ENCODE data around the gene CFL1. TPM values are rescaled to one million over a fixed set of nuclear protein-coding genes. Genes with fewer than 3 reads are reported as not detected.
"Not testable (repeated sequence)": the region's sequence is repeated elsewhere in the genome, so short reads cannot be mapped to it uniquely, and the experiment has no call there.

The CFL1 gene
- total RNA-seq, 5 donors from 2014 or later (not counting 1 experiment from before 2014, with no cell fraction given) = 584 to 761 (median 636) TPM

DNA sequence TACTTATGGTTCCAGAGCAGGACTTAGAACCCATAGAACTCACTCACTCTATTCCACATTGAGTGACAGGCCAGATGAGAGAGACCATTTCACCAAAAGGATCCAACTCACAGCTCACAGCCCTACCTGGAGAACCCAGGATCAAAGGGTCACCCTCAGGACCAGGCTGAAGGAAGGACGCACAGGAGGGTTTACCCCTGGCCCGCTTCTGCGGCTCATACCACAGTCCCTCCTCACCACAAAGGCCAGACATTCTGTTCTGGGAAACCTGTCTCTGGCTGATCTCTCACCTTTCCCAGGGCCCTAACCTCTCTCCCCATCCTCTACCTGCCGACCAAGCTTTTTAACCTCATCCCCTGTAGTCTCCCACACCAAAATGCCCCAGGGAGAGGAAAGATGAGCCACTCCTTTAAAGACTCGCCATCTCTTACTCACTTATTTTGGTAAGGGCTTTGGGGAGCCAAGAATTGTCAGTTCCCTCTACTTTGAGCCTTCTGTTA is 37.6 kb upstream of the CFL1 start:
- CTCF ChIA-PET = interaction anchor here in 1 of 2 donors (0.5 kb wide), 1 partner anchor 514 kb away, joined by 3 read pairs; no protein-coding TSS in a partner anchor
- WGBS (ENCODE audit: insufficient coverage) = 97% methylated on average over 3 of the region's 5 CpGs
- Histone ChIP-seq H3K27ac (ENCODE audit: low read length) (no peak overlapping the region), H3K4me1 (ENCODE audit: control insufficient read depth in 1 of 2, extremely low read depth in 1 of 2, insufficient read depth in 2 of 2, low read length in 2 of 2) (peaks cover 24 to 58% of the 10 kb centered on the region in 2 experiments), H3K4me3 (ENCODE audit: control insufficient read depth in 1 of 2, extremely low read depth in 1 of 2, low read length in 1 of 2) (no peak overlapping the region), H3K36me3 (ENCODE audit: control insufficient read depth in 2 of 2, extremely low read depth in 1 of 2, insufficient read depth in 1 of 2, low read length in 1 of 2) (no peaks in the 10 kb centered on the region), H3K27me3 (replicated peaks in 1 of 2; ENCODE audit: control insufficient read depth in 2 of 2, extremely low read depth in 1 of 2, insufficient read depth in 2 of 2, low read length in 1 of 2) (peaks cover 0 to 14% of the 10 kb centered on the region in 2 experiments), H3K9me3 (no peaks in the 10 kb centered on the region)
- Mint-ChIP-seq H3K9me3 (no peaks in the 10 kb centered on the region), H3K4me1 (peaks cover 27 to 44% (median 37%) of the 10 kb centered on the region in 3 donors), H3K27ac (peak overlapping the region; percentile 67 to 69), H3K4me3 (no peak overlapping the region), H3K36me3 (no peaks in the 10 kb centered on the region), H3K27me3 (peaks cover 0 to 3% of the 10 kb centered on the region in 2 donors)
- ATAC-seq (replicated peaks in 1 of 4) (no peak), DNase-seq (no peak)
- POLR2A ChIA-PET = no interaction called here

DNA sequence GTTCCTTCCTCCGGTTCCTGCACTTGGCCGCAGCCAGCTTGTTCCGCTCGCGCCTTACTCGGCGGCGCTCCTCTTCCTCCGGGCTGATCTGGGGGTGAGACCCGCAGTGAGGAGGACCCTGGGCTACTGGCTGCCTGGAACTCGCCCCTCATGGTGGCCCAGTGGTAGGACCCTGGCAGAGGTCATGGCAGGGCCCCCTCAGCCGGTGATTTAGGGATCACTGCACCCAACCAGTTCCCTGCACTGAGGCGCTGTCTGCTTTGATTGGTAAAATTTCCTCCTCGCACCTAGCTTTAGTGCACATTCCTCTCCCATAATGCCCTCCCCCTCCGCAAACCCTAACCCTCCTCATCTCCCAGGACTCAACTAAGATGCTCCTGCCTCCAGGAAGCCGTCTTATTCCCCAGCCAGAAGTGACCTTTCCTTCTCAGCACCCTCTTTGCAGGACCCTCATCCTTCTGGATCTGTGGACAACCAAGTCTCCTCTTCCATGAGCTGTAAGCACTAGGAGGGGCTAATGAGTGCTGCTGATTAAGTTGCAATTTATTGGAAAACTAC is 36.1 kb upstream of the CFL1 start:
- H3K9me3 Mint-ChIP-seq = no peaks in the 10 kb centered on the region
- H3K4me3 Mint-ChIP-seq = peak overlapping the region; percentile 67 to 94 (median 79)
- Histone ChIP-seq H3K4me1 (ENCODE audit: control insufficient read depth in 1 of 2, extremely low read depth in 1 of 2, insufficient read depth in 2 of 2, low read length in 2 of 2) (peaks cover 26 to 60% of the 10 kb centered on the region in 2 experiments), H3K4me3 (ENCODE audit: control insufficient read depth in 1 of 2, extremely low read depth in 1 of 2, low read length in 1 of 2) (peak overlapping the region; percentile 42 to 48), H3K36me3 (ENCODE audit: control insufficient read depth in 2 of 2, extremely low read depth in 1 of 2, insufficient read depth in 1 of 2, low read length in 1 of 2) (no peaks in the 10 kb centered on the region), H3K27me3 (replicated peaks in 1 of 2; ENCODE audit: control insufficient read depth in 2 of 2, extremely low read depth in 1 of 2, insufficient read depth in 2 of 2, low read length in 1 of 2) (peaks cover 0 to 5% of the 10 kb centered on the region in 2 experiments), H3K27ac (ENCODE audit: low read length) (peak overlapping the region; percentile 83), H3K9me3 (no peaks in the 10 kb centered on the region)
- peak overlapping the region; percentile 90 to 92 for H3K27ac Mint-ChIP-seq
- peaks cover 39 to 52% (median 50%) of the 10 kb centered on the region in 3 donors for H3K4me1 Mint-ChIP-seq
- H3K27me3 Mint-ChIP-seq = peaks cover 0 to 3% of the 10 kb centered on the region in 2 donors
- DNase-seq (peak in 4 of 35 experiments; percentile 19 to 58 (median 33)), ATAC-seq (replicated peaks in 1 of 4) (no peak)
- ChIA-PET POLR2A (interaction anchor here in 1 of 2 donors (1.3 kb wide), 1 partner anchor 24 kb away, joined by 3 read pairs; no protein-coding TSS in a partner anchor), CTCF (interaction anchor here (0.6 to 1.2 kb wide), 5 partner anchors 8 to 92 kb away, joined by 3 to 5 read pairs (median 4); partner anchors contain the start of gene MUS81 (in 1 of the 2))
- 3% methylated on average over 13 of the region's 16 CpGs for WGBS (ENCODE audit: insufficient coverage)
- H3K36me3 Mint-ChIP-seq = no peaks in the 10 kb centered on the region

DNA sequence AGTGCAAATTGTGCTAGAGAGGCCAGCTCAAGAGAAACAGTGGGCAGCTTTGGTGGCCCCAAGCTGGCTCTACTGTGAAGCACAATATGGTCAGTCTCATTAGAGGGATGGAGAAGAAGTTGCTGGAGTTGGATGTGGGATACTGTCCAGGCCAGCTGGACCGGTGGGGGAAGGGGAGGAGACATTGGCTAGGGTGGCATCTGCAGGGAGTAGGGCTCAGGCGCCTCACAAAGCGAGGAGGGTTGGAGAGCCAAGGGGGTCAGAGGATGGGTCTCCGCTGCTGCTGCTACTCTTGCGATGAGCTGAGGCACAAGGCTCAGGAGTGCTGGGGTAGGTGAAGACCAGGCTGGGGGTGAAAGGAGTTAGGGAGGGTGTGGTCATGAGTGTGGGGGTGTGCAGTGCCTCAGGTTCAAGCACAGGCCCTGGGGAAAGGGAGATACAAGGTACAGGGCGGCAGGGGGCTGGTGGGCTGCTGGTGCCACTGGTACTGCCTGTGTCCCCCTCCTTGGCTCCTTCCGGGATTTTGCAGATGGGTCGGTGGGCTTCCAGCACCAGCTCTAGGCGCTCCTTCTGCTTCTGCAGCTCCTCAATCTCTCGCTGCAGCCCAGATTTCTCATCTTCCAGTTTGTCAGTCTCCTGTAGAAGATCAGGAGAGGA is 34.8 kb upstream of the CFL1 start:
- POLR2A ChIA-PET = interaction anchor here (0.6 to 1.1 kb wide), 3 partner anchors 8 to 181 kb away, joined by 6 to 9 read pairs (median 8); no protein-coding TSS in a partner anchor

DNA sequence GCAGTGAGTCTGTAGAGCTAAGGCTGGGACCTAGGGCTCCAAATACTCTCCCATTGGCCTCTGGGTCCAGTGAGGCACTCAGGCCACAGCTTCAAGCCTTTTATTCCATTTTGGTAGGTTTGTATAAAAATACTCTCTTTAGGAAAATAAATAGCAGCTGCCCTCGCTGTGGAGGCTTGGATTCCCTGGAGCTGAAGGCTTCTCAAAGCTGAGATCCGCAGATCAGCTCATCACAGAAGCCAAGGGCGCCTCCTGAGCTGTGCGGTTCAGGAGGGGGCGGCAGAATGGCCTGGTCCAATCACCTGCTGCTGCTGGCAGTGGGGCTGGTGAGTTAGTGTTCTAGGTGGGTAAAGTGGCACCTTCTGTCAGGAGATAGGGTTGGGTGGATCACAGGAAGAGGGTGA is 34.2 kb upstream of the CFL1 start:
- H3K4me3 ChIP-seq (ENCODE audit: control insufficient read depth in 1 of 2, extremely low read depth in 1 of 2, low read length in 1 of 2) = peak overlapping the region; percentile 77 to 83
- H3K27me3 ChIP-seq (replicated peaks in 1 of 2; ENCODE audit: control insufficient read depth in 2 of 2, extremely low read depth in 1 of 2, insufficient read depth in 2 of 2, low read length in 1 of 2); H3K36me3 Mint-ChIP-seq; ATAC-seq (replicated peaks in 1 of 4); H3K36me3 ChIP-seq (ENCODE audit: control insufficient read depth in 2 of 2, extremely low read depth in 1 of 2, insufficient read depth in 1 of 2, low read length in 1 of 2); H3K9me3 ChIP-seq; H3K9me3 Mint-ChIP-seq; H3K27me3 Mint-ChIP-seq: not testable (repeated sequence)
- peak overlapping the region; percentile 79 to 94 (median 92) for H3K4me3 Mint-ChIP-seq
- peak overlapping the region; percentile 92 to 93 for H3K27ac Mint-ChIP-seq
- WGBS (ENCODE audit: insufficient coverage) = 35% methylated on average over 5 of the region's 5 CpGs
- H3K27ac ChIP-seq (ENCODE audit: low read length) = peak overlapping the region; percentile 83
- peaks cover 30 to 71% of the 10 kb centered on the region in 2 experiments for H3K4me1 ChIP-seq (ENCODE audit: control insufficient read depth in 1 of 2, extremely low read depth in 1 of 2, insufficient read depth in 2 of 2, low read length in 2 of 2)
- CTCF ChIA-PET = interaction anchor here in 1 of 2 donors (0.8 to 9.7 kb wide), 4 partner anchors 9 to 36 kb away, joined by 3 to 167 read pairs (median 14); partner anchors contain the start of genes CFL1, FOSL1 and MUS81
- H3K4me1 Mint-ChIP-seq = peaks cover 58 to 65% (median 64%) of the 10 kb centered on the region in 3 donors
- POLR2A ChIA-PET = interaction anchor here (1.1 to 3.7 kb wide), 2 partner anchors 9 to 33 kb away, joined by 8 to 20 read pairs; partner anchors contain the start of gene MUS81 (in 1 of the 2)
- DNase-seq = peak in 4 of 35 experiments; percentile 18 to 39 (median 26)

More for the DNA sequence above, 34.8 kb upstream of the CFL1 start:
- H3K9me3 ChIP-seq = no peaks in the 10 kb centered on the region
- H3K36me3 Mint-ChIP-seq = no peaks in the 10 kb centered on the region
- no peak overlapping the region for H3K4me3 ChIP-seq (ENCODE audit: control insufficient read depth in 1 of 2, extremely low read depth in 1 of 2, low read length in 1 of 2)
- DNase-seq = no peak
- CTCF ChIA-PET = interaction anchor here in 1 of 2 donors (1.1 to 3.4 kb wide), 2 partner anchors 8 to 35 kb away, joined by 5 to 22 read pairs; partner anchors contain the start of gene FOSL1
- H3K4me3 Mint-ChIP-seq = peak overlapping the region; percentile 79 to 94 (median 92)
- peak overlapping the region; percentile 92 to 93 for H3K27ac Mint-ChIP-seq
- 78% methylated on average over 7 of the region's 10 CpGs for WGBS (ENCODE audit: insufficient coverage)
- peaks cover 30 to 65% of the 10 kb centered on the region in 2 experiments for H3K4me1 ChIP-seq (ENCODE audit: control insufficient read depth in 1 of 2, extremely low read depth in 1 of 2, insufficient read depth in 2 of 2, low read length in 2 of 2)
- H3K27me3 Mint-ChIP-seq = no peaks in the 10 kb centered on the region
- H3K9me3 Mint-ChIP-seq = no peaks in the 10 kb centered on the region
- H3K27ac ChIP-seq (ENCODE audit: low read length) = peak overlapping the region; percentile 83
- H3K27me3 ChIP-seq (replicated peaks in 1 of 2; ENCODE audit: control insufficient read depth in 2 of 2, extremely low read depth in 1 of 2, insufficient read depth in 2 of 2, low read length in 1 of 2) = no peaks in the 10 kb centered on the region
- no peak for ATAC-seq (replicated peaks in 1 of 4)
- H3K4me1 Mint-ChIP-seq = peaks cover 51 to 59% (median 58%) of the 10 kb centered on the region in 3 donors
- H3K36me3 ChIP-seq (ENCODE audit: control insufficient read depth in 2 of 2, extremely low read depth in 1 of 2, insufficient read depth in 1 of 2, low read length in 1 of 2) = no peaks in the 10 kb centered on the region

DNA sequence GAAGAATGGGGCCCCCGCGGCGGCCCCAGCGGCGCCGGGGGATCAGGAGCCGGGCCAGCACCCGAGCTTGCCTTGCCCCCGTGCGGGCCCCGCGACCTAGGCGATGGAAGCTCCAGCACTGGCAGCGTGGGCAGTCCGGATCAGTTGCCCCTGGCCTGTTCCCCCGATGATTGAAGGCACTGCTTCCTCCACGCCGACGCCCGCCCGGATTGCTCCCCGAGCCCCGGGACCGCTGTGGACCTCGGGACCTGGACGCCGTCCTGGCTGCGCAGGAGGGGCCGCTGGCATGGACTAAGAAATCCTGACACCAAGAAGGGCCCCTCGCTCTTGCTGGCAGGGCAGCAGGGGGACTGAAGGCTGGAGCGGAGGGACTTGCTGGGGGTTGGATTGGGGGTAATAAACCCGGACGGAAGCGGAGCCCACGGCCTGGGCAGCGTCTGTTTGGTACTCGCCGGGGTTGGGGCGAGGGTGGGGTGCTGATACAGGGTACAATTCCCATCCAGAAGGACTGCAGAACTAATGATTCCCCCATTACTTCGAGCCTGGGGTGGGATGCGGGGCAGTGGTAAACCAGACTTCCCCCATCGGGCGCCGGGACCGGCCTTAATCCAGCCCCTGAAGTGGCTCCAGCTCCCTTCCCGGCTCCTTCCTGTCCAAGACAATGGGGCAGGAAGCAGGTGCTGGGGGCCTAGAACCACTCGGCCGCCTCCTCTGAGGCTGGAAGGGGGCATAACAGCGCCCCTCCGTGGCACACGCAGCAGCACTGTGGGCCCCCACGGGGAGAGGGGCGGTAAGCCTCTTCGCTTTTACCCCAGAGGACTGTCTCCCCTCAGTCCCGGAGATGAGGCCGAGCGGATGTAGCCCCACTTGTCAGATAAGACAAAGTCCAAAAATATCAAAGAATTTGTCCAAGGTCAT is 33.5 kb upstream of the CFL1 start:
- H3K27ac Mint-ChIP-seq = peak overlapping the region; percentile 92 to 93
- Histone ChIP-seq H3K4me3 (ENCODE audit: control insufficient read depth in 1 of 2, extremely low read depth in 1 of 2, low read length in 1 of 2) (peak overlapping the region; percentile 77 to 83), H3K4me1 (ENCODE audit: control insufficient read depth in 1 of 2, extremely low read depth in 1 of 2, insufficient read depth in 2 of 2, low read length in 2 of 2) (peaks cover 30 to 67% of the 10 kb centered on the region in 2 experiments), H3K36me3 (ENCODE audit: control insufficient read depth in 2 of 2, extremely low read depth in 1 of 2, insufficient read depth in 1 of 2, low read length in 1 of 2) (peaks cover 0 to 1% of the 10 kb centered on the region in 2 donors), H3K27me3 (replicated peaks in 1 of 2; ENCODE audit: control insufficient read depth in 2 of 2, extremely low read depth in 1 of 2, insufficient read depth in 2 of 2, low read length in 1 of 2) (no peaks in the 10 kb centered on the region), H3K9me3 (no peaks in the 10 kb centered on the region), H3K27ac (ENCODE audit: low read length) (peak overlapping the region; percentile 83)
- H3K36me3 Mint-ChIP-seq = no peaks in the 10 kb centered on the region
- peak overlapping the region; percentile 79 to 94 (median 92) for H3K4me3 Mint-ChIP-seq
- ATAC-seq (replicated peaks in 1 of 4) = no peak
- H3K9me3 Mint-ChIP-seq = no peaks in the 10 kb centered on the region
- under 1% methylated on average over 47 of the region's 57 CpGs for WGBS (ENCODE audit: insufficient coverage)
- DNase-seq = peak in 3 of 35 experiments; percentile 9 to 50 (median 23)
- H3K4me1 Mint-ChIP-seq = peaks cover 64 to 72% (median 70%) of the 10 kb centered on the region in 3 donors
- H3K27me3 Mint-ChIP-seq = no peaks in the 10 kb centered on the region
- CTCF ChIA-PET = interaction anchor here in 1 of 2 donors (0.8 to 9.7 kb wide), 13 partner anchors 7 to 276 kb away, joined by 3 to 167 read pairs (median 4); partner anchors contain the start of genes BANF1, CFL1, FOSL1 and KAT5
- POLR2A ChIA-PET = interaction anchor here (0.7 to 3.7 kb wide), 4 partner anchors 9 to 32 kb away, joined by 4 to 20 read pairs (median 10); partner anchors contain the start of genes FOSL1 (in 1 of the 2) and MUS81 (in 1 of the 2)
